Measurements from ENCODE around the gene CDH4.

CDH4 gene

DNA sequence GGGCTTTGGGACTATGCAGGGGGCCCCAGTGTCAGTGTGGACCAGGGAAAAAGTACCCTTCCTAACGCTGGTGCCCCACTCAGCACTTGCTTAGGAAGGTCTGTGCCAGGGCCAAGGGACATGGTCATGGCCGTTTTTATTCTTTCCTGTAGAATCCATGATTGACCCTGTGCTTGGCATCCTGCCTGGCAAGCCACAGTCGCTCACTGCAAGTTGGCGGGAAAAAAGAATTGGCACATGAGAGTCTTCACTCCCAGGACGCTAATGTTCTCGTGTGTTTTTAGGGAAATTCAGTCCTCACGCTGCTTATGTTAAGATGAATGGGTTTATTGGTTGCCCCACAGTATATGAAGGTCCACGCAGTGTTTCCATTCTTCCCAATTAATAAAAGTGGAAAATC, 253.4 kb downstream of the CDH4 start:
- DNase-seq: no peak

DNA sequence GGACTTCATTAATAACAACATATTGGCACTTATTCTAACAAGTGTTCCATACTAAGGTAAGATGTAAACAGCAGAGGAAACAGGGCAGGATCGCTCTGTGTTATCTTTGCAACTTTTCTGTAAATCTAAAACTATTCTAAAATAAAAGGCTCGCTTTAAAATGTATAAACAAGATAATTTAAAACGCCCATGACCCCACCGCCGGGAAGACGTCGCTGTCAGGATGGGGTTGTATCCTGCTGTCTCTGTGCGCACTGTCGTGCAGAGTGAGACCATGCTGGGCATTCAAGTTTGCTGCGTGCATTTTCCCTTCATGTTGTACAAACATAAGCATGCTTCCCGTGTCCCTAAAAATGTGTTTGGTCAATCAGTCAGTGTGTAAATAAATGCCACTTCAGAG, 255.7 kb downstream of the CDH4 start:
- no peak for DNase-seq

GRCh38 chr20:61508301-61509096, 256.4 kb downstream of the CDH4 start:
- DNase-seq: no peak

GRCh38 chr20:61510778-61511330, 258.8 kb downstream of the CDH4 start:
- no peak for DNase-seq

GRCh38 chr20:61512475-61512874, 260.4 kb downstream of the CDH4 start:
- no peak for DNase-seq

DNA sequence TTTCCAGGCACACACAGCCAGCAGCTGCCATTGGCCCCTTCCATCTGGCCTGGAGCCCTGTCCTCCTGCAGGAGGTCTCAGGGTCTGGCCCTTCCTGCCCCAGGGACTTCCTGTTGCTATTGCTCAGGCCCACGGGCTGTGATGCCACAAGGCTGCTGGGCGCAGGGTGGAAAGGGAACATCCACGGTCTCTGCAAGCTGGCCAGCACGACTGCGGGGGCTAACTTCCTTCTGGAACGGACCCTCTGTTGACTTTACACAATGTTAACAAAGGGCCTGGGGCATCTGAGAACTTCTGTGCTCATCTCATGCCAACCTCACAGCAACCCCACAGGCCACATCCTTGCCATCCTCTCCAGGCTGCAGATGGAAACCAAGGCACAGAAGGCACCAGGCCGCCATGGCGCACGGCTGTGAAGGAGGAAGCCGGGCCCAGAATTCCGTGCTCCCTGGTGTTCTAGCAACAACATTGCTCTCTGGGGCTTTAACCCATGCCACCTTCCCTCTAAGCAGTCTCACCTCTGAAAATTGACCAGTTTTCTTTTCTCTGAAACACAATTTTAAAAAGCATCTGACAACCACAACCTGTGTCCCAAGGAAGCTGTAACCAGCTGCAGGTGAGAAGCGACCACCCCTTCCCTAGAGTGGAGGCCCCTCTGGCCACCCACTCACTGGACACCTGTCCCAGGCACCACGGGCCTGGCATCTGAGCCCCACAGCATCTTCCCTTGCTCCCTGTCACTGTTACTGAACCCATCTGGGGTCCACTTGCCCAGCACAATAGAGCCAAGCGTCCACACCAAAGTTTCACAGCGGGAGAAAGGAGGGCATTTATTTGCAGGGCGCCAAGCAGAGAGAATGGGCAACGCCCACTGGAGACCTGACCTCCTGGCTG, 261.3 kb downstream of the CDH4 start:
- no peak for DNase-seq

DNA sequence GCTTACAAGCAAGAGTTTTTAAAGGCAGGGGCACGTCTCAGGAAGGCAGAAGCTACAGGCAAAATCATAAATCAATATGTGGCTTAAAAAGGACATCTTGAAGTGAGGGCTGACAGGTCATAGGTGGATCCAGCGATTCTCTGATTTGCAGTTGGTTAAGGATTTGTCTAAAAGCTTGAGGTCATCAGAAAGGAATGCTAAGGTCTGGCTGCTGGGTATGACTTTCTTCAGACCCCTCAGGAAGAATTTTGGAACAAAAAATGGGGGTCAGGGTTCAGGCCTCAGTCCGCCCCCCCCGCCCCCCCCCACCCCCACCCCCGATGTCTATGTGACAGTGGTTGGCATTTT, 261.9 kb downstream of the CDH4 start:
- DNase-seq: no peak

DNA sequence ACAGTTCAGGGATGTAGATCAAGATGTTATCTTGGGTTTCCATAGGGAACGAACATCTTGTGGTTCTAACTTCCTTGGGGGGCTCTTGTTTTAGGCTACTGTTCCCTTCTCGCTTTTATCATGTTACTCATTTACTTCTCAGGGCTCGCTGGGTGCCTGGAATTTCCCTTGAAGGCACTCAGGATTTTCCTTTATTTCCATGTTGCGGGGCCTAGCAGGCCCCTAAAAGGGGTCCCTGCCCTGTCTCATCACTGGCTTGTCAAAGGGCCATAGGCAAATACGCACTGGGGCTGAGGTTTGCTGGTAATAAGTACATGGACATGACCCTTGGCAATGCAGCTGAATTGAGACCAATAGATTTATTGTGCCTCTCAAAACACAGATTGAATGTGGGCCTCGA, 262.3 kb downstream of the CDH4 start:
- DNase-seq: no peak

DNA sequence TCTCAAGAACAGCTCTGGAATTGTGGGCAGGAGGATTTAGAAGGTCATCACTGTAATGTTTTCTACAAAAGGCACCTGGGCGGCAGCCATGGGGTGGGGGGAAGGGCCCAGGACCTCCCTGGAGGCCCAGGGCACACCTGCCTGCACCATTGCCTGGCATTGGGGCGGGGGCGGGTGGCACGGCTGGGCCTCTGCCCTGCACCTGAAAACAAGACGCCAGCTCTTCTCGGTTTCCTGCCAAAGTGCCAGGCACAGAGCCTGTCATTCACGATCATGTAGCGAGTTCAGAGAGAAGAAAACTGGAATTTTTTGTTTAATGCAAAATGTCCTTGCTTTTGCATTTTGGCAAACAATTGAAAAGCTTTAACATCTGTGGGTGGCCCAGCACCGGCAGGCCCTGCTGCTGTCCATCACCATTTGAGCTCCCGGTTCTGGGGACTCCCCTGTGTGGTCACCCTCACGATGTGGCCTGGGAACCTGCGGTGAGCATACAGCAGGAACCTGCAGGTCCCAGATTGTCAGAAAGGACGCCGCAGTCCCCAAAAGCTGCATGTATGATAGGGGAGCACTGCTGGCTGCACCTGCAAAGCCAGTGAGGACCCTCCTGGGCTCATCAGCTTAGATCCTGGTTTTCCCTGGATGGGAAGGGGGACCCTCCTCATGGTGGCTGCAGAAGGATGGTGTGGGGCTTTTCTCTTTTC, 262.9 kb downstream of the CDH4 start:
- DNase-seq: no peak

GRCh38 chr20:61515922-61516321, 263.9 kb downstream of the CDH4 start:
- DNase-seq: no peak

DNA sequence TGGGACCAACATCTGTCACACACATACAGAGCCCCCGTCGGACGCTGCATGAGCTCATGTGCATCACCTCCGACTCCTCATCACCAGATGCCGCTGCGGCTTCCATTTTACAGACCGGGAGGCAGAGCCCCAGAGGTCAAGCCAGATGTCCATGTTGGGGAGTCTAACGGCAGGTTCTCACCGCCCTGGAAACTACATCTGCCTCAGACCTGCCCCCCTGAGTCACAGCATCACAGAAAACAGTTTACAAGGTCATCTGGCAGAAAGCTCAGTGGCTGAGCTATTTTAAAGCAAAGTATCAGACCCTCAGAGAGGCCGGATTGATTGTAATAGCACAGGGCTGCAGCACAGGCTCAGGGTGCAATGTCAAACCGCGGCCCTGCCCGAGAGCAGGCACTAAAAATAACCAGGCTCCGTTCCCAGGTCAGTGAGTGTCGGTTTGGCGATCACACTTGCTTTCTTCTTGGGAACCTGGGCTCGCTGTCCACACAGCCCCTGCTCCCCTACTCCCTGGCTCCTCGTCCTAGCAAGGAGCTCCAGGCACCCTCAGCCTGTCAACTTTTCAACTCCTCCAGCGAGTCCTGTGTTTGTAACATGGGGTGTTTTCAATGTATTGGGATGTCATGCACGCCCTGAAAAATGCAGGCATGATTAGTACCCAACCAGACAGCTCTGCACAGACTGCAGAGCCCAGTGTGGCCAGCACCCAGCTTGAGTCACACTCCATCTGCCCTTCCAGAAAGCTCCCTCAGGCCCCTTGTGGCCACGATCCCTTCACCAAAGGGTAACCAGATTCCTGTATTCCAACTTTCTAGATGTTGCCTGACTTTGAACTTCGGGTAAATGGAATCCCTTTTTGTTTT, 264.5 kb downstream of the CDH4 start:
- no peak for DNase-seq

DNA sequence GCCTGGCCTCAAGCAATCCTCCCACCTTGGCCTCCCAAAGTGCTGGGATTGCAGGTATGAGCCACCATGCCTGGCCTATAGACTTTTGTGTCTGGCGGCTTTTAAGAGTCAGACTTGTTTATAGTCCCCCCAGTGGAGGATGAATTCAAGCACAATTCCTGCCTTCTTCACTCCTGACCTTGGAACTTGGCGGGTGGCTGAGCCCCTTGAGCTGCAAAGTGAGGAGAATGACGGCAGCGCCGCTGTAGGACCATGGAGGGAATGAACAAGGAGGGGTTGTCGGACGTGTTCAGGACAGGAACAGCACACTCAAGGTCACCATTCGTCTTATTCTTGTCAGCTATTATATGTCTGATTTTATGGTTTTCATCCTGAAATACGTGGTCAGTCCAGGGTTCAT, 265.4 kb downstream of the CDH4 start:
- DNase-seq: no peak

DNA sequence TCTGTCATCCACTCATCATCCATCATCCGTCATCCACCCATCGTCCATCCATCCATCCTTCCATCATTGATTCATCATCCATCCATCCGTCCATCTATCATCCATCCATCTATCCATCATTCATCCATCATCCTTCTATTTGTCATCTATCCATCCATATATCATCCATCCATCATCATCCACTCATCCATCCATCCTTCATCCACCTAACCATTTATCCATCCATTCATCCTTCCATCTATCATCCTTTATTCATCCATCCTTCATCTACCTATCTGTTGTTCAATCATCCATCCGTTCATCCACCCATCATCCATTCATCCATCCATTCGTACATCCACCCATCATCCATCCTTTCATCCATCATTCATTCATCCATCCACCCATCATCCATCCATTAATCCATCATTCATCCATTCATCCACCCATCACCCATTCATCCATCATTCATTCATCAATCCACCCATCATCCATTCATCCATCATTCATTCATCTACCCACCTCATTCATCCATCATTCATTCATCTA, 266.4 kb downstream of the CDH4 start:
- DNase-seq: no peak

DNA sequence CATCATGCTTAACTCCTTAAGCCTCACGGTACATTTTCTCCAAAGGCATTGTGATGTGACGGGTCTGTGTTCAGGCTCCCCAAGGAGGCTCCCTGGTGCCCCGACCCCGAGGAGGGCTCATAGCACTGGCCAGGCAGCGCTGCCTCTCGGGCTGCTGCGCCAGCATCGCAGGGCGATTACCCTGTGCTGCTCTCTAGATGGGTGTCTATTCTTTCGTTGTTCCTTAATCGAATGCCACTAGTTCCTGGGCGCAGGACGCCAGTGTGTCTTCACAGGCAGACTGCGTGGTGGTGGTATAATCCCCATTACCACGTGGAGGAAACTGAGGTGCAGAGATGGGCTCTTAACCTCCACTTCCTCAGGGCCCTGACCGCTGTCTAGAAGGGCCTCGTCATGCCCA, 267.4 kb downstream of the CDH4 start:
- DNase-seq: no peak

- no peak for DNase-seq
Observed at GRCh38 chr20:61520076-61520892, 268.2 kb downstream of the CDH4 start.

DNA sequence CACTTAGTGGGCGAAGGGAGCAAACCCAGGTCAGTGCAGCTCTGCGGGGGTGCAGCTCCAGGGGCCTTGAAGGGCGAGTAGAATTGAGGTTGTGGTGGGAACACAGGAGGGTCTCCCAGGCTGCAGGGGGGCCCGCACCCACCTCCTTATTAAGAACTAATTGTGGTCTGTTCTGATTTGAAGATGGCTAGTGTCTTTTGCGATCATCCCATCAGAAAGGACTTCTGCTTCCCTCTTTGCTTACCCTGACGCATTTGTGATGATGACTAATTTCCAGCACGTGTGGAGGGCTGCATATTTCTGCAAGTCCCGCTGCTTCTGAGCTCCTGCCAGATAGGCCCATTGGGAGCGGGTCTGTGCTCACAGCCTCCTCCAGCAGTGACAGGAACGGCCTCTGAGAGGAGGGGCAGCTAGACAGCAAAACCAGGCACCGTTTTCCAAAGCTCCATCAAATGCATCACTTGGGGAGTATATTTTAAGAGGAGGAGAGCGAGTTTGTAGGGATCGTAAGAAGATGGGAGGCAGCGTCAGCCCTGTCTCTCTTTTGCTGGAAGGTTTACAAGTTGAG, 268.9 kb downstream of the CDH4 start:
- no peak for DNase-seq

DNA sequence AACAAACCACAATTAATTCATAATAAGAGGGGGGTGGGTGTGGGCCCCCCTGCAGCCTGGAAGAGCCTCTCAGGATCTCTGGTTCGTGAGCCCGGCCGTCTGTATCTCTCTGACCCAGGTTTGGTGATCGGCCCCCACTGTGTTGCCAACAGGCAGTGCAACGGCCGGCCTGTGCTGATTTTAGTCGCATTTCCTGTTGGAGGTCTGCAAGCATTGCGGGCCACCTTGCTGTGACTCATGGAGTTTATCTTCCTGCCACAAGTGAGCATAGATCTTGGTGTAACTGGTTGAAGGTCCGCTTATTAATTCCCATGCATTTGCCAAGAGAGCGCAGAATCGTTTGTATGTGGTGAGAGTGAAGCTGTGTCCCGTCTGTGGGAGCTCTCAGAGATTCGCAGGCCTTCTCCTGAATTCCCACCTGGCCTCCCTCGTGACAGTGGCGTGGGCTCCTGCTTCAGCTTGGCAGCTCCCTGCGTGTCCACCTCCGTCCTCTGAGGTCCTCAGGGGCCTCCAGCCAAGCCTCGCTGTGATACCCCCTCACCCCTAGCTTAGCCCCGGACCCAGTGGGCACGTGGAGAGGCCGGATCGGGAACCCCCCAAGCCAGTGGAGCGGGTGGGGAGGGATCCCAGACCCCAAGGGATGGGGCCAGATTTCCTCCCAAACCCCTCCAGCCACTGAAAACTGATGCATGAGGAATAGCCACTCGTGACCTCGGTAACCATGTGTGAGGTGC, 269.8 kb downstream of the CDH4 start:
- DNase-seq: no peak

GRCh38 chr20:61522498-61523090, 270.5 kb downstream of the CDH4 start:
- no peak for DNase-seq

GRCh38 chr20:61523145-61523544, 271.1 kb downstream of the CDH4 start:
- no peak for DNase-seq
